NT2/D1 (cell line): ENCODE data around the gene CAPN6.

Experiments used
- SUZ12 ChIP-seq: IDR thresholded peaks from 2 replicates; pipeline ENCODE4 v1.6.1; 2011; ENCODE audit not compliant: insufficient read length, insufficient read depth; ENCODE audit errors: extremely low read depth
- YY1 ChIP-seq: IDR thresholded peaks from 2 replicates; pipeline ENCODE4 v1.6.1; 2011; ENCODE audit not compliant: insufficient read length, insufficient read depth
- ZNF274 ChIP-seq: IDR thresholded peaks from 2 replicates; pipeline ENCODE4 v1.6.1; 2011; ENCODE audit warnings: mild to moderate bottlenecking, low read depth, low read length

- no peak for TF ChIP-seq YY1
- no peak for TF ChIP-seq SUZ12
- TF ChIP-seq ZNF274: no peak
Measured at GRCh38 chrX:111200327-111200726, 70.0 kb downstream of the CAPN6 start.
